HG02642 (cell line): ENCODE measurements around the gene ROBO1.
"Not testable (repeated sequence)": the region's sequence is repeated elsewhere in the genome, so short reads cannot be mapped to it uniquely, and the experiment has no call there.

Experiments used
- ATAC-seq: cut with Tn5 transposase; IDR thresholded peaks from one replicate; pipeline ENCODE4 v1.9.1; 2021; ENCODE audit warnings: mild to moderate bottlenecking; ENCODE audit not compliant: unreplicated experiment, poor library complexity

ROBO1 gene

DNA sequence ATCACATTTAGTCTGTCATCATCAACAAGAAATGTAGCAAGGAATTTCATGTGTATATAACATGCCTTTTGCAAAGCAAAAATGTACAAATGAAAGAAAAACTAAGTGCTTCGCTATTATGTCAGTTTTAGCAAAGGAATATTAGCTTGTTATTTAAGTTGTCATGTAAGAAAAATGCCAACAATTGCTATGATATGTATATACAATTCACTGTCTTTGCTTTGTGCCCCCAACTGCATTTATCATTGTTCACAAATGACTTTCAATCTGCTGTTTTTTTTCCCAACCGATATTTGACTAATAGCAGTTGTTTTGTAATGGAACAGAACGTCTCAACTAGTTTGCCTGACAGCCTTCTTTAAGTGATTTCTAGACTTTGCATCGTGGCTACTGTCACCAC, 207.1 kb downstream of the ROBO1 start:
- ATAC-seq: no peak

DNA sequence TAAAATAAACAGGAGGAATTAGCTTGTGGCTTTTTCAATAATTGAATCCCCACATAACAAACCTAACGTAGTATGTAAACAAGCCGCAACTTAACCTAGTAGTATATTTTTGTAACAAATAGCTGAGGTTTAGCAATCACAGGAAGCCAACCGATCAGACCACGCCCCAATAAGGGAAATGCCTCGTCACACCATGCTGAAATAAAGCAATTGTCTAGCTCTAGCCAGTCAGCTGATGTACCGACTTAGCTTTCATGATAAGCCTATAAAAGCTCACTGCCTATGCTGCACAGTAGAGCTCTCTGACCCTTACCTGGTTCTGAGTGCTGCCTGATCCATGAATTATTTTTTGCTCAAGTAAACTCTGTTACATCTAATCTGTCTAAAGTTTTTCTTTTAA, 208.9 kb downstream of the ROBO1 start:
- no peak for ATAC-seq

DNA sequence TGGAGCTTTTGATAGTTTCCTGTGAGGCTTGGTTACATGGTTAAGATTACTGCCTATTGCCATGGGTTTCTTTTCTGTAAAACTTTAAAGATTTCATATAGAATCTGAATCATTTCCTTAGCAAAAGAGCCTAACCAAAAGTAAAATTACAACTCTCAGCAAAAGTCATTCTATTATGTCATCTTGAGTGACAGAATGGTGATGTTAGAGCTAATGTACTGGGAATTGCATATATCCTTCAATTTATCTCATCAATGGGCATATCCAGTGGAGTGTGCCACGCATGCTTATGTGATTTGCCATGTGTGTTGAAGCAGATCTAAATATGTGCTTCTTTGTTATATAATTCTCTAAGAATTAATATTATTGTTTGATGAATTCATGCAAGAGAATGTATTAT, 212.1 kb downstream of the ROBO1 start:
- no peak for ATAC-seq

DNA sequence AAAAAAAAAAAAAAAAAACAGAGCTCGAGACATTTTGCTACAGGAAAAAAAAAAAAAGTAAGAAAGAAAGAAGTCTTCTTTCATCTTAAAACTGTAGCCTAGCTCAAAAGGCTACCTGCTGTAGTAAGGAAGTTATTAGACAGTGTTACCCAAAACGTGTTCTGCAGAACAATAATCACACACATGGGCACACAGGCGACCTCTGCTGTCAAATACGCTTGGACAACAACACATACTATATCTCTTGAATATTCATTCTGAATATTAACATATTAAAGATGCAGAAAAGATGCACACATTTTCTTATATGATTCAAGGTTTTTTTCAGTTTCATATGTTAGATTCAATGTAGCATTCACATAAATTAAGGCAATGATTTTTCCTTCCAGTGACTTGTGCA, 215.8 kb downstream of the ROBO1 start:
- ATAC-seq: no peak

DNA sequence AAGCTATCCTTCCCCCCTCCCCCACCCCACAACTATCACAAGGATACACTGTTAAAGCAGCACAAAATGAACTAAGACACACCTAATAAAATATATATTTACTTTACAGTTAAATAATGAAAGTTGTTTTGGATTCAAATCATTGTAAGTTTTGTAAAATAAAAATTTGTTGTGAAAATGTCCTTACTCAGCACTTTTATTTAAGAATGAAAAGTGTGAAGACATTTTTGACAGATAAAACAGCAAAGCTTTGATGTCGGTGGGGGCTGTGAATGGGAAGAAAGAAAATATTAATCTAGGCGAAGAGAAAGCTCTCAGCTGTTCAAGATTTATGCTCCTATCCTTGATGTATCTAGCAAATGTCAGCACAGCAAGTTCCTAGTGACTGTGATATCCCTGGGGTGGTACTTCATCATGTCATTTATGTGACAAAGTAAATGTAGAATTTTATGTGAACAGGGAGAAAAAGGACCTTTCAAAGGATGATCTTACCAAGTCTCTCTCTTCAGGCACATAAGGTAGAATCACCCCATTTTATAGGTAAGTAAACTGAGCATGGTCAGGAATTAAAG, 216.4 kb downstream of the ROBO1 start:
- ATAC-seq: no peak

DNA sequence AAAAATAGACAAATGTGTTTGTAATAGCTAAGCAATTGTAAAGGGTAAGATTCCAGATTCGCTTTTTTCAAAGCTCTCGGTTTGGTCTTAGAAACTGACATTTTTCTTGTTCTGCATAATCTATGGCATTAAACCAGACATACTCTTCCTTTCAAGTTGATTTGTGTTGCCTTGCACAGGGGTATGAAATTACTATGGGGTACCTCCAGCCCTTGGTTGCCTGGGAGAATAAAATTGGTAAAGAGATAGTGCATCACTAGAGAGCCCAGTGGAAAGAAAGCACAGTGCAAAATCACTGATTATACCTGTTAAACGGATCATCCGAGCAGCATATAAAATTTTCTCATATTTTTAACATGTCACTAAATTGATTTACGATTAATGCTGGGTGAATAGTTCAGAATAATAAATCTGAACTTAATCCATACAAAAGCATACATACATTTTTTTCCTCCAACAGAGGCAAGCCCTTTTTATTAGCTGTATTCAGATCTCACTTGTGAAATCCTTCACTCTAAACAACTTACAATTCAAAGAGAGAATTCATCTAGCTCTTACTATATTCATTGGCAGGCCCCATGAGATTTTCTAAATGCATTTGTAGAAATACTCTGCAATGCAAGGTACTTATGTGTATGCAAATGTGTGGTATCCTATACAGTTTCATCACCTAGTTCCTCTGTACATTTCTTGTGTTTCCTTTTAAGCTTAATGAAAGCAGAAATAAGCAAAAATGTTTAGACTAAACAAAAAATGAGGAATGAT, 224.4 kb downstream of the ROBO1 start:
- no peak for ATAC-seq

DNA sequence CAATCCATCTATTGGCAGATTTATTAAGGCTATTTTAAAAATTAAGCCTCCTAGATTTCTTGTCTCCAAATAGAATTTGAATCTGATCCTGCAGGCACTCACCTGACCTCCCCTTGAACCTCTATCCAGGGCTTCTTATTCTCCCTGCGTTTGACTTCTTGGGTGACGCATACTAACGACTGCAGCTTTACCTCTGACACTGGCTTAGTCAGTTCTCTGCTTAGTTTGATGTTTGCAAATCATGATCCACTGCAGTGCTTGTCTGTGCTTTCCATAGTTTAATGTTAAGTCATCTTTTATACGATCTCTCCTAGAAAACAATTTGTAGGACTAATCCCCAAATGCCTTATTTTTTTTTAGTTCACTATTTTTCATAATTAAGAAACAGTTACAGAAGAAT, 233.1 kb downstream of the ROBO1 start:
- no peak for ATAC-seq

DNA sequence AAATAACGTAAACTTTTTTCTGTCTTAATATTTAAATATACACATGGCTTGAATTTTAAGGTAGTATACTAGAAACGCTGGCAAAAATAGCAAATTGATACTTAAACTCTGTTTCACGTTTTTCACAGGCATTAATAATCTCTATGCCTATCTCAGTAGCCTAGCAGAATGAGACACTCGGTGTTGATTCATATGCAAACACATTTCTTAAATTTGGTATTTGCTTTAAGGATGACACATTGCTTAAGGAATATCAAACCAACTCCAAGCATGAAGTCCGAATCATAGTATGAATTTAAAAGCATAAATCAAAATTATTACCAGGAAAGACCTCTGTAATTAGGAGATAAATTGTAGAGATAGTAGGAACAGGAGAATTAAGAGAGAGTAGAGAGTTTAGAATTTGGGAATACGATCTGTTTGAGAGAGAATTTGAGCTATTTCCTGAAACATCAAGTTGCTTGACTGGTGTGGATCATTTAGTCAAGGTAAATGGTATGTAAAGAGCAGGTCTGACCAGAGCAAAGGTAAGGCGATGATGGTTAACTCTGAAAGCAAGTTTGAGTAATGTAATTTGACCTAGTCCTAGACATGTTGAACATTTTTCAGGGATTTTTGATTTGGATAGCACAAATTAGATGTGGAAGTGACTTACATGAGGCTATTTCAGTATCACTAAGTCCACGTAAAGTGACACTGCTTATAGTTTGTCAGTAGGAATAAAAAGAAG, 236.1 kb downstream of the ROBO1 start:
- no peak for ATAC-seq

DNA sequence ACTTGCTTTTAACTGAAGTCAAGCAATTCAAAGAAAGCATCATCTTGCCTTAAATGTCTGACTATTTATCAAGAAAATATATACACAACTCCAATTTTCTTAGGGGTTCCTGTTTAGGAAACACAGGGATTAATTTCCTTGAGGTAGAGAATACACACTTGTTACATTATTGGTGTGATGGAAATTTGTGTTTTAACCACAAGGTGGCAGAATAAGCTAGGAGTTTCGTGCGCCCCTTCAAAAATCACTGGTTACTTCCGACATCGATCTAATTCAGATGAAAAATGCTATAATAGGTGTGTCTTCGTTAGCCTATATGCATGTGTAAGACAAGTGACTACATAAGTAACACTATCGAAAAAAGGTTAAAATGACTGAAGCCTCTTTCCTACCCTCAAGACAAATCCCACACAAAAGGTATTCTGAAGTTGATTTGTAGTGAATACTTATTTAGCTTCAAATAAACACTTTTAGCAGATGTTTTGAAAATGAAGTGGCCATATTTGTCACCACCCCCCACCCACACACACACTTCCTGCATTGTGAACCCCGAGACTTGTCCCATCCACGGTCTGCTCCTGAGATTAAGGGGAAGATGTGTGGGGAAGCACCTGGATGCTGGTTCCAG, 246.5 kb downstream of the ROBO1 start:
- ATAC-seq: peak; percentile 63

DNA sequence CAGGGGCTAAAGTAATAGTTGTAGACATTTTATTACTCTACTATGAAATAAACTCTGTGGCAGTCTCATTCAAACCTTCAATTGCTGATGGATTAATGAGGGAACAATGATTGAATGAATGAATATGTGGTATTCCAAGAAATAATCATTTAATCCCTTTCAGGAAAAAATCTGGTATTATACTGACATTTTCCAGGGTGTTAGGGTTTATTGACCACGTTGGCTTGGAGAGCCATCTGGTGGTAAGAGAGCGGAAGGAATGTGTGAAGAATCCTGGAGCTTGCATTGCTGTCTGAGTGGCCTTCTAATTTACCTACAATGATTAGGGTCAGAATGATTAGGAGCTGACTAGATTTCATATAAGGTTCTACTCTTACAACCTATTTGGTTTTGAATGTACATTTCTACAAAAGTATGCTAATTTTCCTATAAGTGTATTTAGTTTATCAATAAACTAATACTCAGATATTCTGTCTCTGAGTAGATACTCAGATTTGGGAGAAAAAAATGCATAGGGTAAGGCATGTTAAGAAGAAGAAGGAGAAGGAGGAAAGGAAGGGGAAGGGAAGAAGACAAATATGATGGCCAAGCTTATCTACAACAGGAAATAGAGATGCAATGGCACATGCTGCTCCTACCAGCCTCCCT, 249.9 kb downstream of the ROBO1 start:
- ATAC-seq: no peak

DNA sequence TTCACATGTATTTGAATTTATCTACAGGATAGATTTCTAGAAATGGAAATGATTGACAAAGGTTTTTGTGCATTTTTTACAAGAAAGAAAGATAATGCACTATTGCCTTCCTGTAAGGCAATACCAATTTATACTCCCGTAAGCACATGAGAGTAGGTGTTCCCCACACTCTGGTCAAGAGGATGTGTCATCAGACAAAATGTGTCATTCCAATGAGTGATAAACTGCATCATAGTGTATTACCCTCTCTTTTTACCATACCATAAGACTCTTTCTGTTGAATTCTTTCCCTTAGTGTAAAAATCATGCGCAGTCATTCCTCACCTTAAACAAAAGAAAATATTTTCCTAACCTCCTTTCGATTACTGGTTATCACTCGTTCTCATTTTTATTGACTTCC, 251.0 kb downstream of the ROBO1 start:
- no peak for ATAC-seq

DNA sequence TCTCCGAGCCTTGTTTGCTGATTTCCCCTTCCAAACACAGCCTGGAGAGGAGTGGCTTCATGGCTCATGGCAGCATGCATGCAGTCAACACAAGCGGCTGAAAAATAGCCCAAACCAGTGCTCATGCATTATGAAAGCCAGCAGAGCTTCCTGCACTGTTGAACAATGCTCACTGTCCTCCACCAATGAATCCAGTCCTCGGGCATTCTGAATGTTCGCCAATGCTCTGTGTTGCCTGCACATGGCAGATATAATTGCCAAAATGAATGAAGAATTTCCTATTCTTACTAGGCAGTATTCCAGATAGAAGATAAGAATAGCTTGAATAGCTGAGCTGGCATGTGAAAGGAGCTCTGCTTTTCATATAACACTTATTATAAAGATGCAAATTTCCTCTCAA, 252.7 kb downstream of the ROBO1 start:
- ATAC-seq: no peak

DNA sequence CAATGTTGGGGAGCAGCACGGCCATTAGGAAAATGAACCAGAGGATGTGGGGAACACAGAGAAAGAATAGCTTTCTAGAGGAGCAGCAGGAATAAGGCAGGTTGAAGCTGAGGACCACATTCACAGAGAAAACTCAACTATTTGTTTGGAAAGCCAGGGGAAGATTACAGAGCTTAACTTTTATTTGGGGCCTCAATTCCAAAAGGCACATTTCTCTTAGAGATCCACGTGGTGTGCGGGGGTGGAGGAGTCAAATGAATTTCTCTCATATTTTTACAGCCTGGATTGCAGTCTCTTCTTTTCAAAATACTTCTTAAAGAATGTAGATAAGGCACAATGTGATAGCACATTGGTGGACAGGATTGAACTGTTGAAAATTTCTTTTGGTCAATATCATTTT, 253.7 kb downstream of the ROBO1 start:
- ATAC-seq: no peak

DNA sequence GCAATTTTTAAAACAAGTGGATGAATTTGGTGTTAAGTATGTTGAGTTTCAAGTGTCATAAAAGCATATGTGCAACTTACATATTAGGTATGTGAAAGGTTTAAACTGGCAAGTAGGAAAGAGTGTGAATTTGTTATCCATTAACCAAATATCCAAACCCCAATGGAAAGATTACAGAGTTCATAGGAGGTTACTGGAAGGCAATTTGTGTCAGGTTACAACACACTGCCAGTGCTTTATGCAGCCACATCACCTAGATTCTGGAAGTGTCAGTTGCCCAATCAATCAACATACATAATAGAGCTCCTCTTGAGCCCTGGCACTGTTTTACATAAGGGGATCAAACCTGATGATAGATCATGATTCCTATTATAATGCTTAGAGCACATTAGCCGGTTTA, 261.0 kb downstream of the ROBO1 start:
- ATAC-seq: no peak

DNA sequence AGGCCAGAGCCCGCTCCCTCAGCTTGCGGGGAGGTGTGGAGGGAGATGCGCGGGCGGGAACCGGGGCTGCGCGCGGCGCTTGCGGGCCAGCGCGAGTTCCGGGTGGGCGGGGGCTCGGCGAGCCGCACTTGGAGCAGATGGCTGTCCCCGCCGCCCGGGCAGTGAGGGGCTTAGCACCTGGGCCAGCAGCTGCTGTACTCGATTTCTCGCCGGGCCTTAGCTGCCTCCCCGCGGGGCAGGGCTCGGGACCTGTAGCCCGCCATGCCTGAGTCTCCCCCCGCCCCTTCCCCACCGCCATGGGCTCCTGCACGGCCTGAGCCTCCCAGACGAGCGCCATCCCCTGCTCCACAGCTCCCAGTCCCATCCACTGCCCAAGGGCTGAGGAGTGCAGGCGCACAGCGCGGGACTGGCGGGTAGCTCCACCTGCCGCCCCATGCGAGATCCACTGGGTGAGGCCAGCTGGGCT, 265.5 kb downstream of the ROBO1 start:
- ATAC-seq: not testable (repeated sequence)

DNA sequence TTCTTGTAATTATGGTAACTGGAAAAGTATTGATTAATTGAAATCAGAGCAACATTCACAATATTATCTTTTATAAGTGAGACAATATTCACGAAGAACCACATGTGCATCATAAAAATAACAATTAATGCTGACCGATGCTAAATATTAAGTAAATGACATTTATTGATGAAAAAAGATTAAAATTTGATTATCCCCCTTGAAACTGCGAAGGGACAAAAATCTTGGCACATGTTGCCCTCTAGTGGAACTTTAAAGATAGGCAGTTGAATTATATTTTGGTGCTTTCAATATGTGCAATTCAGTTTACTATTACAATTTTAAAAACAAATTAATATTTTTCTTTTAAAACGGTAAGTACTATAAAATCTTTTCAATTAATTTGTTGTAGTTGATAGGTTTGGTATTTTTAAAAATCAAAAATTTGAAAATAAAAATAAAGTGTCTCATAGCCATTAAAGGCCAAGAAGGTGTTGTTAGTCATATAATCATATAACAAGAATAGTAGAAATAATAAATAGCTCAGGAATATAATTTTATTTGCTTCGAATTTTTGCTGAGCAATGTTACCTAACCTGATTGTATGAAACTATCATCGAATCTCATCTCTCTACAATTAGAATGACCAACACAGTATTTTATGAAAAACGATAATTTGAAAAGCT, 270.2 kb downstream of the ROBO1 start:
- ATAC-seq: no peak

DNA sequence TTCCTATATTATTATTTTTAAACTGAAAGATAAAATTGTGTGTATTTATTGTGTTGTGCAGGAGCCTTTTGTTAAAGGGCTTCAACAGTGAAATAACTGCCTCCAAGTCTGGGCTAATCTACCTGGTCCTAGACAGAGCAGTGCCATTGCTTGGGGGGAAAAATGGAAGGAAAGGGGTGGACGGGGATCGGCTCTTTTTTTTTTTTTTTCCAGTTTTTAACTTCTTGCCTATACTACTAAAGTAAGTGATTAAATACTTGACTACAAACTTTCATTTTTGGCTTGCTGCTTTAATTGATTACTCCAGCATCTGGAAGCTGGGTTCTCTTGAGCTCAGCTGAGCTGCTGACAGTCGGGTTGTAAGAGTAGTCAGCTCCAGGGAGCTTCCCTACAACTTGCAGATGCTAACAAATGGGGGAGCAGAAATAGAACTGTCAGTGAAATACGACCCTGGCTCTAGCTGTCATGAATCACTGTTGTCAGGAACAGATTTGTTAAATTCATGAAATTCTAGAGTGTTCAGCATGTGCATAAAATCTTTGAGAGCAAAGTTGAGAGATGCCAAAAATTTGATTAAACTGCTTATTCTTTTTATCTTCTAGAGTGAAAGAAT, 276.7 kb downstream of the ROBO1 start:
- no peak for ATAC-seq

DNA sequence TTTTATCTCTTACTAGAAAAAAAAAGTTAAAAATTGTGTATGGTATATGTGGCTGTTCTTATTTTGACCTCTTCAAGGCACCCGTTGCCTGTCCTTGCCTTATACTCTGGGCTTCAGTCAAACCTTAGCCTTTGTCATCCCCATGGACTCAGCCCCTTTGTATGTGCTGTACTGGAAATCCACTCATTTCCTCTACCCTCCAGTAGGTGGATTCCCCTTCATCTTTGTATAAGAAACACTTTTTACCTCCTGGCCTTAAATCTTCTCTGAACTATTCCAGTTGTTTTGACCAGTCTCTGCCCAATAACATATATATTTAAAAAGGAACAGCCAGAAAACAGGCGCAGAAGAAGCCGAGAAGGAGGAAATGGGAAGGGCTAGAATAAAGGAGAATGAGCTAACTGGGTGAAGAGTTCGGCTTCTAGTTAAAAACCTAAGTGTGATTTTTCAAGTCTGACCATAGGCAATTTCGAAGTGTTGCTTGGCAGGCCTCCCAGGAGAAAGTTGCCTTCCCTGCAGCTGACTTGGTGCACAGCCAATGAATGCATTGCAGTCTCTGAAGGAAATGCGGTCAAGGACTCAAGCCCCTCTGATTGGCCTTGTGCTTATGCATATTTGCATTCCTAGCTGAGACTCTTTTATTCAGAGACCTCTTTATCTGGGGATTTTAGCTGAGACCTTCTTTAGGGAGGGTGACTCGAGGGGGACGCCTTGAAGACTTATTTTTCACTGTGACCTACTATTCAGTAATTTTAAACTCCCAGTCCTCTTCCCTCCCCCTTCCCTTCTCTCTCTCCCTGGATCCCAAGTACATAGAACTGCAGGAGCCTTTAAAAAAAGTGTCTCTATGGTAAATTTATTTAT, 277.4 kb downstream of the ROBO1 start:
- ATAC-seq: no peak

DNA sequence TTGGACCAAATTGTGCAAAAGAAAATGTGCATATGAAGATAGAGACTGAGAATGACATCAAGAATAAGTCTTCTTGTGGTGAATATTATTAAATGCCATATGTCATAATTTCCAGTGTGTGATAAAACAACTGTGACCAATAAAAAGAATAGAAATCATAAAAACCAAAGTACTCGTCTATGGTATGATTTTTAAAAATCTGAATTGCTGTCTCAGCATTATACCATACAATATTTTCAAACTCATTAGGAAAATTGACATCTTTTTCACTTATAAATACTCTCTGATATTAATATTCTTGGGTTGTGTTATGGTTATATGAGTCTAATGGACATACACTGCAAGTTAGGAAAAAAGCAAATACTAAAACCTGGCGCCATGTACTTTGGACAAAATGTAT, 279.4 kb downstream of the ROBO1 start:
- no peak for ATAC-seq
